Activated naive CD8-positive, alpha-beta T cell treated with anti-CD3 and anti-CD28 coated beads, Interleukin-2, amount 10 ng/mL, durations not matched to agents 7 days and 5 days (primary cell): Measurements from ENCODE around the gene GADD45A. TPM values are rescaled to one million over a fixed set of nuclear protein-coding genes. Genes with fewer than 3 reads are reported as not detected.

Experiments
- ATAC-seq: fragments of 150-1000 bp; cut with Tn5 transposase; one replicate; pipeline ENCODE4 v1.10.0; 2021; ENCODE audit warnings: low read depth, moderate library complexity
- POLR2A ChIA-PET: fragments of 350-600 bp; sonication (Branson Sonifier 250); formaldehyde crosslinking; loops from one replicate; lab custom pipeline; 2021; ENCODE audit warnings: antibody characterized with exemption; lab: Charles Lee
- DNase-seq: peaks from one replicate; pipeline ENCODE4 v3.0.0; 2021
- H3K27ac Mint-ChIP-seq: one replicate; pipeline ENCODE4 v1.8.0; 2022; ENCODE audit warnings: mild to moderate bottlenecking, mixed read lengths
- H3K27me3 Mint-ChIP-seq: one replicate; pipeline ENCODE4 v1.8.0; 2022; ENCODE audit warnings: mild to moderate bottlenecking, moderate library complexity, mixed read lengths
- H3K36me3 Mint-ChIP-seq: one replicate; pipeline ENCODE4 v1.8.0; 2021; ENCODE audit warnings: mild to moderate bottlenecking, mixed read lengths
- H3K4me1 Mint-ChIP-seq: one replicate; pipeline ENCODE4 v1.8.0; 2021; ENCODE audit warnings: mixed read lengths
- H3K4me3 Mint-ChIP-seq: one replicate; pipeline ENCODE4 v1.8.0; 2022; ENCODE audit warnings: mild to moderate bottlenecking, moderate library complexity, mixed read lengths
- H3K9me3 Mint-ChIP-seq: one replicate; pipeline ENCODE4 v1.8.0; 2021; ENCODE audit warnings: mixed read lengths
- total RNA-seq, 2 experiments: library from RNA; stranded (reverse); gene quantifications; one replicate each; pipeline ENCODE4 v1.2.3, GENCODE V29; 2021

Gene GADD45A, protein sequence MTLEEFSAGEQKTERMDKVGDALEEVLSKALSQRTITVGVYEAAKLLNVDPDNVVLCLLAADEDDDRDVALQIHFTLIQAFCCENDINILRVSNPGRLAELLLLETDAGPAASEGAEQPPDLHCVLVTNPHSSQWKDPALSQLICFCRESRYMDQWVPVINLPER
- 10 to 100 TPM; 24.4 to 26.2 TPM for total RNA-seq

GRCh38 chr1:67685067-67685557 is at the start of gene GADD45A:
Gene GADD45A (plus strand): TSS chr1:67685201. CDS start chr1:67685495, 294 bp downstream.
- Mint-ChIP-seq H3K9me3 (peaks cover 1% of the 10 kb centered on the region), H3K4me3 (peak within 1 kb of the TSS; percentile 99), H3K27ac (peak within 1 kb of the TSS; percentile 99), H3K4me1 (peaks cover 27% of the 10 kb centered on the region), H3K36me3 (peaks cover 7% of the 10 kb centered on the region), H3K27me3 (no peaks in the 10 kb centered on the region)
- POLR2A ChIA-PET, result interaction anchor here (0.6 to 4.7 kb wide), 12 partner anchors 10 to 760 kb away, joined by 3 to 96 read pairs (median 4); partner anchors contain the start of gene SERBP1
- ATAC-seq (peak; percentile 93), DNase-seq (peak; percentile 92)

- DNase-seq, result no peak
- Mint-ChIP-seq H3K27ac (no peak overlapping the region), H3K4me3 (no peak overlapping the region), H3K27me3 (peaks cover 3% of the 10 kb centered on the region), H3K9me3 (no peaks in the 10 kb centered on the region), H3K36me3 (no peaks in the 10 kb centered on the region), H3K4me1 (peaks cover 20% of the 10 kb centered on the region)
- POLR2A ChIA-PET, result no interaction called here
- ATAC-seq, result no peak
Measured at GRCh38 chr1:67636146-67636545, 48.9 kb upstream of the GADD45A start.

DNA sequence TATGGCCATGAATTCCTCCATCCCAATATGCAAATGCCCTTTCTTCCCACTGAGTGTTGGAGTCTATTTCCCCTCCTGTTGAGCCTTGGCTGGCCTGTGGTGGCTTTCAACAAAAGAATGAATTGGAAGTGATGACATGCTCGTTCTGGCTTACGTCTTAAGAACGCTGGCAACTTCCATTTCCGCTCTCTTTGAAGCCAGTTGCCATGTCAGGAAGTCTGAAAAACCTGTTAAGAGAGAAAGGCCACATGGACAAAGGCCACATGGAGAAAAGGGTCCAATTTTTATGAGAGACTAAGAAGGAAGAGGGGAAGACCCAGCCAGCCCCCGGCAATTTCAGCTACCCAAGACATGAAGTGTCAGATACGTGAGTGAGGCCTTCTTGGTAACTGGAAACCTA is 45.6 kb upstream of the GADD45A start:
- Mint-ChIP-seq H3K36me3 (no peaks in the 10 kb centered on the region), H3K4me3 (no peak overlapping the region), H3K27ac (no peak overlapping the region), H3K9me3 (no peaks in the 10 kb centered on the region), H3K4me1 (peaks cover 12% of the 10 kb centered on the region), H3K27me3 (peaks cover 3% of the 10 kb centered on the region)
- ATAC-seq (no peak), DNase-seq (no peak)
- POLR2A ChIA-PET, result no interaction called here

- no peak for DNase-seq
- H3K27me3 Mint-ChIP-seq, result peaks cover 3% of the 10 kb centered on the region
- H3K36me3 Mint-ChIP-seq, result no peaks in the 10 kb centered on the region
- H3K4me3 Mint-ChIP-seq, result no peak overlapping the region
- ATAC-seq, result no peak
- no peaks in the 10 kb centered on the region for H3K4me1 Mint-ChIP-seq
- H3K27ac Mint-ChIP-seq, result no peak overlapping the region
- POLR2A ChIA-PET, result no interaction called here
- no peaks in the 10 kb centered on the region for H3K9me3 Mint-ChIP-seq
Measured at GRCh38 chr1:67642629-67643028, 42.4 kb upstream of the GADD45A start.

DNA sequence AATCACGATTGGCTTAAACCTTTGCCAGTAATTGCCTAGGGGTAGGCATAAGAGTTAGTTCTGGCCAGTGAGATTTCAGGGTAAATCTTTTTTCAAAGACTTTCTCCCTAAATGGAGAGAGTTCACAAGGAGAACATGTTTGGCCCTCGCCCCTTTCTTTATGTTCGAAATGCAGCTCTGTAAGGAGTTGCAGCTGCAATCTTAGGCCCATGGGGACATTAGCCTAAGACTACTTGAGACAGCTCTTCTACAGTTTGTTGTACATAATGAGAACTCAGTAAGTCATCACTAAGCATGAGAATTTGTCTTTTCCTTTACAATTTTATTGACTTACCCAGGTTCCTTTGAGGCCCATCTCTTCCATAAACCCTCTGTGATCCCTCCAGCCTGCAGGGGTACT is 40.4 kb upstream of the GADD45A start:
- Mint-ChIP-seq H3K4me1 (no peaks in the 10 kb centered on the region), H3K4me3 (no peak overlapping the region), H3K9me3 (no peaks in the 10 kb centered on the region), H3K36me3 (no peaks in the 10 kb centered on the region), H3K27ac (no peak overlapping the region), H3K27me3 (peaks cover 4% of the 10 kb centered on the region)
- no peak for DNase-seq
- POLR2A ChIA-PET, result no interaction called here
- ATAC-seq, result no peak

DNA sequence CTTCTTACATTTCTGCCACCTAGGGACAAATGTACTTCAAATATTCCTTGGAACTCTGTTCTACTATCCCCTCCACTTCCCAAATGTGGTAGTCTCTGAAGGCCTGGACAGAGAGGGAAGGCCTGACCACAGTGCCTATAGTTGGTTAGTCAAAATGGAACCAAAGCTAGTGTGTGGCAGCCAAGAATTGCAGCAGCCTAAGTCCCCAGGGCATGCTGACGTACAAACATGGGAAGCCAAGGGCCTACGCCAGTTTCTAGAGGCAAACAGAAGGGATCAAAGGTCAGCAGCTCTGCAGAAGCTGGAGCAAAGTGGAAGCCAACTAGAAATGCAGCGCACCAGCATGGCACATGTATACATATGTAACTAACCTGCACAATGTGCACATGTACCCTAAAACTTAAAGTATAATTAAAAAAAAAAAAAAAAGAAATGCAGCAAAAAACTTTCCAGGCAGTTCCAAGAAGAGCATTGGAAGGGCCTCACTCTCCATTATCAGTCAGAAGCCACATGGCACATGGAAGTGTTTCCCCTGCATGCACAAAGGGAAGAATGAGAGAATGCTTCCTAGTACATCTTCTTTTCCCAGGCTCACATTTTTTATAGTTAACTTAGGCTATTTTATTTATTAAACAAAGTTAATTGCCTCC is 39.4 kb upstream of the GADD45A start:
- Mint-ChIP-seq H3K4me3 (no peak overlapping the region), H3K4me1 (no peaks in the 10 kb centered on the region), H3K27ac (no peak overlapping the region), H3K9me3 (no peaks in the 10 kb centered on the region), H3K27me3 (peaks cover 3% of the 10 kb centered on the region), H3K36me3 (no peaks in the 10 kb centered on the region)
- POLR2A ChIA-PET, result no interaction called here
- no peak for DNase-seq
- no peak for ATAC-seq

DNA sequence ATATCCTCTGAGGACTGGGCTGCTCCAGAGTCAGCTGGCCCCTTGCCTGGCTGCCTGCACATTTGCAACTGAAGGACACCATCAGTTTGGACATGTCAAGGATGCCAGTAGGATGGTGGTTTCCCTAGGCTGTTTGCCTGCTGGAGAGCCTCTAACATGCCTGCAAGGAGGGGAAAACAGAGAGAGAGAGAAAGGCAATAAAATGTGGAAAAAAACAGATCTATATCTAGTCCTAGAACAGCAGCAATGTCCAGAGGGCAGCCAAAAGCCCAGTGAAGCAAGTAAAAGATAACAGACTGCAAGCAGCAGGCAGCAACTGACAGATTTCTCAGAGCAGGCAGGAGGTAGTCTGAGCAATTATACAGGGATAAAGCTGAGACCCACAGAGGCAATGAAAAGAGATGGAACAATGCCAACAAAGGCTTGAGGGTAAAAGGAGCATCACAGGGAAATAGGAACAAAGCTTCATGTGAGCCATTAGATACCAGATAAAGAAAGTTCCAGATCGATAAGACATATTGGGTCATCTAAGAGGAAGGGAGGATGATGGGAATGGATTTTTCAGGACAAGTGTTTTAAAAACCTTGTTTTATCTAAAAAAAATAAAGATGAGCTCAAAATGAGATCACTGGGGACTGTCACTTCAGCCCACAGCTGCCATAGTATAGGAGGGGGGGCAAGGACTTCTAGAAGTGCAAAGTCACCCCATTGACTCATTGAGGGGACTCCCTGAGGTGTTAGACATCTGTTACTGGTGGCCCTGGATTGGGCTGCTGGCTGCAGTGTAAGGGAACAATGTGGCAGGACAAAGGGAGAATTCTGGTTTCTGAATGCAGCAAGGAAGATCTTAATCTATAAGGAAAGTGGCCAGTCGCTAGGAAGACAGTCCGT is 38.6 kb upstream of the GADD45A start:
- Mint-ChIP-seq H3K27ac (no peak overlapping the region), H3K9me3 (no peaks in the 10 kb centered on the region), H3K36me3 (no peaks in the 10 kb centered on the region), H3K27me3 (peaks cover 3% of the 10 kb centered on the region), H3K4me3 (no peak overlapping the region), H3K4me1 (no peaks in the 10 kb centered on the region)
- DNase-seq (no peak), ATAC-seq (no peak)
- POLR2A ChIA-PET, result no interaction called here

DNA sequence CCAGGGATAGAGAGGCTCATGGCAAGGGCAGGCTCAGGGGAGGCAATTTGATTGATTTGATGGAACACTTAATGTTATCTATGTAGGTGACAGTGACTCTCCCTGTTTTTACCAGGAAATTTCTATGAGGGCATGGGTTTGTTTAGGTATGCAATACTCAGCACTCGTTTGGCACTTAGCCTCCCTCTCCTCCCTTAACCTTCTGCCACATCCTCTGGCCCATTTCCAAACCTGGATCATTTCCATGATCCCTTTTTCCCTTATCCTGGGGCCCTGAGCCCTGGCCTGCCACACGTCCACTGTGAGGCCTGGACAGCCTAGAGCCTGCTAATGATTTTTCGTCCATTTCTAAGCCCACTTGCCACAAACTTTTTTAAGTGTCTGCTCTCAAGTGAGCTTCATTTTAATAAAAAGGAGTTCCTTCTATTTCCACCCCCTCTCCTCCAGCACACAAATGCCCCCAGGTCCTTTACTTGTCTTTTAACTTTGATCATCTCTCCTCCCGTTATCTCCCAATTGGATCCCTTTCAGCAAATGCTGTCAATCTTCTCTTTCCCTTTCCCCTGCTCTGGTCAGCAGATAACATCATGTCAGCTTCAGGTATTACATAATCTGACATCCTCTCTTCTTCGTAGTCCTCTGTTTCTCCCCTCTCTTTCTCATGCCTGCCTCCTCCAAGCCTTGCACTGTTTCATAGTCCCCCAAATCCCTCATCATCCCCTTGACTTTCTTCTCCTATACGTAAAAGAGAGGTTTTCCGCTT is 37.8 kb upstream of the GADD45A start:
- no peaks in the 10 kb centered on the region for H3K9me3 Mint-ChIP-seq
- POLR2A ChIA-PET, result no interaction called here
- no peaks in the 10 kb centered on the region for H3K4me1 Mint-ChIP-seq
- no peak overlapping the region for H3K4me3 Mint-ChIP-seq
- H3K27ac Mint-ChIP-seq, result no peak overlapping the region
- H3K36me3 Mint-ChIP-seq, result no peaks in the 10 kb centered on the region
- ATAC-seq (no peak), DNase-seq (no peak)
- H3K27me3 Mint-ChIP-seq, result peaks cover 3% of the 10 kb centered on the region

DNA sequence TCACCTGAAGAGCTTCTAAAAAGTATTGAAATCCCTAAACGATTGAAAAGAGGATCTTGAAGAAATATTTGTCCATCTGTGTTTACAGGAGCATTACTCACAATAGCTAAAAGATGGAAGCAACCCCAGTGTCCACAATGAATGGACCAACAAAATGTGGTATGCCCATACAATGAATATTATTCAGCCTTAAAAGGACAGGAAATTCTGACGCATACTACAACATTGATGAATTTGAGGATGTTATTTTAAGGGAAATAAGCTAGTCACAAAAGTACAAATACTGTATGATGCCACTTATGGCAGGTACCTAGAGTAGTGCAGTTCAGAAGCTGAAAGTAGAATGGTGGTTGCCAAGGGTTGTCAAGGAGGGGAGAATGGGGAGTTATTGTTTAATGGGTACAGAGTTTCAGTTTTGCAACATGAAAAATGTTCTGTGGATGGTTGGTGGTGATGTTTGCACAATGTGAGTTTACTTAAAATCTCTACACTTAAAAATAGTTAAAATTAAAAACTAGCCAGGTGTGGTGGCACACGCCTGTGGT is 37.1 kb upstream of the GADD45A start:
- ATAC-seq (no peak), DNase-seq (no peak)
- H3K27ac Mint-ChIP-seq, result no peak overlapping the region
- no peaks in the 10 kb centered on the region for H3K9me3 Mint-ChIP-seq
- H3K4me3 Mint-ChIP-seq, result no peak overlapping the region
- H3K27me3 Mint-ChIP-seq, result peaks cover 3% of the 10 kb centered on the region
- H3K36me3 Mint-ChIP-seq, result no peaks in the 10 kb centered on the region
- POLR2A ChIA-PET, result no interaction called here
- H3K4me1 Mint-ChIP-seq, result no peaks in the 10 kb centered on the region

GRCh38 chr1:67648582-67649326 is 36.2 kb upstream of the GADD45A start:
- no peaks in the 10 kb centered on the region for H3K4me1 Mint-ChIP-seq
- H3K27ac Mint-ChIP-seq, result no peak overlapping the region
- no peak overlapping the region for H3K4me3 Mint-ChIP-seq
- no peaks in the 10 kb centered on the region for H3K36me3 Mint-ChIP-seq
- ATAC-seq (no peak), DNase-seq (no peak)
- H3K27me3 Mint-ChIP-seq, result peaks cover 10% of the 10 kb centered on the region
- H3K9me3 Mint-ChIP-seq, result no peaks in the 10 kb centered on the region
- POLR2A ChIA-PET, result no interaction called here

- no peaks in the 10 kb centered on the region for H3K4me1 Mint-ChIP-seq
- no peaks in the 10 kb centered on the region for H3K9me3 Mint-ChIP-seq
- H3K36me3 Mint-ChIP-seq, result no peaks in the 10 kb centered on the region
- no peak overlapping the region for H3K27ac Mint-ChIP-seq
- peaks cover 10% of the 10 kb centered on the region for H3K27me3 Mint-ChIP-seq
- POLR2A ChIA-PET, result no interaction called here
- DNase-seq (no peak), ATAC-seq (no peak)
- no peak overlapping the region for H3K4me3 Mint-ChIP-seq
Measured at GRCh38 chr1:67650061-67650460, 34.9 kb upstream of the GADD45A start.

GRCh38 chr1:67651031-67651430 is 34.0 kb upstream of the GADD45A start:
- no peak overlapping the region for H3K27ac Mint-ChIP-seq
- no peak for DNase-seq
- H3K36me3 Mint-ChIP-seq, result no peaks in the 10 kb centered on the region
- H3K27me3 Mint-ChIP-seq, result peaks cover 10% of the 10 kb centered on the region
- no peak overlapping the region for H3K4me3 Mint-ChIP-seq
- no peaks in the 10 kb centered on the region for H3K4me1 Mint-ChIP-seq
- POLR2A ChIA-PET, result no interaction called here
- H3K9me3 Mint-ChIP-seq, result no peaks in the 10 kb centered on the region
- ATAC-seq, result no peak
